HL-60 (cell line): ENCODE measurements around the gene MAP1B.

Source experiments
- DNase-seq, 2 experiments: peaks; one replicate each; pipeline ENCODE4 v3.0.0-alpha.2; 2010 to 2020; ENCODE audit warnings: low read depth in 1 of 2, low spot score in 1 of 2
- H3K27ac ChIP-seq: fragments of 250-450 bp; sonication (Bioruptor Pico); replicated peaks from 2 replicates; pipeline ENCODE4 v1.5.1; 2020; ENCODE audit warnings: mild to moderate bottlenecking, moderate library complexity
- H3K27me3 ChIP-seq: fragments of 250-450 bp; sonication (Bioruptor Pico); 2 replicates; pipeline ENCODE4 v1.5.1; 2021; ENCODE audit warnings: mild to moderate bottlenecking, moderate library complexity; ENCODE audit not compliant: insufficient read depth, poor library complexity, severe bottlenecking
- H3K4me3 ChIP-seq: replicated peaks from 2 replicates; pipeline ENCODE4 v1.5.1; 2011; ENCODE audit warnings: mild to moderate bottlenecking, control low read depth, low read length; ENCODE audit not compliant: insufficient read depth
- GABPA ChIP-seq: IDR thresholded peaks from 2 replicates; pipeline ENCODE4 v1.6.1; 2012; ENCODE audit warnings: low read depth
- POLR2AphosphoS5 ChIP-seq: IDR thresholded peaks from 2 replicates; pipeline ENCODE4 v1.6.1; 2012; ENCODE audit warnings: low read depth
- REST ChIP-seq: IDR thresholded peaks from 2 replicates; pipeline ENCODE4 v1.6.1; 2012; ENCODE audit warnings: low read depth; ENCODE audit not compliant: insufficient replicate concordance
- SPI1 ChIP-seq: IDR thresholded peaks from 2 replicates; pipeline ENCODE4 v1.6.1; 2012; ENCODE audit warnings: low read depth, mild to moderate bottlenecking, borderline replicate concordance
- TF ChIP-seq, protein P1 (sequence below): IDR thresholded peaks from one replicate; pipeline ENCODE4 v1.5.1; 2011; ENCODE audit warnings: low read length, control low read depth, inconsistent platforms; ENCODE audit not compliant: insufficient read depth

The MAP1B gene

DNA sequence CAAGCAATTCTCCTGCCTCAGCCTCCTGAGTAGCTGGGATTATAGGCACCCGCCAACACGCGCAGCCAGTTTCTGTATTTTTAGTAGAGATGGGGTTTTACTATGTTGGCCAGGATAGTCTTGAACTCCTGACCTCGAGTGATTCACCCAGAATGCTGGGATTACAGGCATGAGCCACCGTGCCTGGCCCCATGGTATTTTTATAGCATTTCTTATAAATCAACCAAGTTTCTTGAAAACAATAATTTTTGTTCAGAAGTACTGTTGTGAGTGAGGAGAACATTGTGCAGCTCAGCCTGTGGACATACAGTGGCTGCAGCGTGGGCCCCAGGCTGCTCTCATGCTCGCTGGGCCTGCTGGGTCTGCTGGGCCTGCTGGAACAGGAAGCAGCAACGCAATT is 45.3 kb downstream of the MAP1B start:
- no peak for DNase-seq
- H3K4me3 ChIP-seq: no peak overlapping the region
- no peak overlapping the region for H3K27ac ChIP-seq
- TF ChIP-seq, protein P1, sequence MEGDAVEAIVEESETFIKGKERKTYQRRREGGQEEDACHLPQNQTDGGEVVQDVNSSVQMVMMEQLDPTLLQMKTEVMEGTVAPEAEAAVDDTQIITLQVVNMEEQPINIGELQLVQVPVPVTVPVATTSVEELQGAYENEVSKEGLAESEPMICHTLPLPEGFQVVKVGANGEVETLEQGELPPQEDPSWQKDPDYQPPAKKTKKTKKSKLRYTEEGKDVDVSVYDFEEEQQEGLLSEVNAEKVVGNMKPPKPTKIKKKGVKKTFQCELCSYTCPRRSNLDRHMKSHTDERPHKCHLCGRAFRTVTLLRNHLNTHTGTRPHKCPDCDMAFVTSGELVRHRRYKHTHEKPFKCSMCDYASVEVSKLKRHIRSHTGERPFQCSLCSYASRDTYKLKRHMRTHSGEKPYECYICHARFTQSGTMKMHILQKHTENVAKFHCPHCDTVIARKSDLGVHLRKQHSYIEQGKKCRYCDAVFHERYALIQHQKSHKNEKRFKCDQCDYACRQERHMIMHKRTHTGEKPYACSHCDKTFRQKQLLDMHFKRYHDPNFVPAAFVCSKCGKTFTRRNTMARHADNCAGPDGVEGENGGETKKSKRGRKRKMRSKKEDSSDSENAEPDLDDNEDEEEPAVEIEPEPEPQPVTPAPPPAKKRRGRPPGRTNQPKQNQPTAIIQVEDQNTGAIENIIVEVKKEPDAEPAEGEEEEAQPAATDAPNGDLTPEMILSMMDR: no peak
- TF ChIP-seq REST (no peak), POLR2AphosphoS5 (no peak), GABPA (no peak)
- no peaks in the 10 kb centered on the region for H3K27me3 ChIP-seq

- Histone ChIP-seq H3K4me3 (no peak overlapping the region), H3K27ac (no peak overlapping the region), H3K27me3 (no peaks in the 10 kb centered on the region)
- no peak for DNase-seq
- TF ChIP-seq, protein P1: no peak
- no peak for TF ChIP-seq POLR2AphosphoS5
- no peak for TF ChIP-seq REST
- no peak for TF ChIP-seq SPI1
- TF ChIP-seq GABPA: no peak
These were observed 46.3 kb downstream of the MAP1B start for GRCh38 chr5:72153551-72153950.

GRCh38 chr5:72154076-72154756 is 46.9 kb downstream of the MAP1B start:
- no peak for TF ChIP-seq POLR2AphosphoS5
- TF ChIP-seq, protein P1: no peak
- TF ChIP-seq REST: no peak
- no peak for TF ChIP-seq GABPA
- TF ChIP-seq SPI1: no peak
- H3K27me3 ChIP-seq: no peaks in the 10 kb centered on the region
- no peak overlapping the region for H3K27ac ChIP-seq
- DNase-seq: no peak
- no peak overlapping the region for H3K4me3 ChIP-seq
